NAMALWA (cell line): ENCODE measurements around the gene LRCOL1.

Experiments used
- DNase-seq: peaks from one replicate; pipeline ENCODE4 v3.0.0-alpha.2; 2015; ENCODE audit warnings: low spot score

Gene LRCOL1

DNA sequence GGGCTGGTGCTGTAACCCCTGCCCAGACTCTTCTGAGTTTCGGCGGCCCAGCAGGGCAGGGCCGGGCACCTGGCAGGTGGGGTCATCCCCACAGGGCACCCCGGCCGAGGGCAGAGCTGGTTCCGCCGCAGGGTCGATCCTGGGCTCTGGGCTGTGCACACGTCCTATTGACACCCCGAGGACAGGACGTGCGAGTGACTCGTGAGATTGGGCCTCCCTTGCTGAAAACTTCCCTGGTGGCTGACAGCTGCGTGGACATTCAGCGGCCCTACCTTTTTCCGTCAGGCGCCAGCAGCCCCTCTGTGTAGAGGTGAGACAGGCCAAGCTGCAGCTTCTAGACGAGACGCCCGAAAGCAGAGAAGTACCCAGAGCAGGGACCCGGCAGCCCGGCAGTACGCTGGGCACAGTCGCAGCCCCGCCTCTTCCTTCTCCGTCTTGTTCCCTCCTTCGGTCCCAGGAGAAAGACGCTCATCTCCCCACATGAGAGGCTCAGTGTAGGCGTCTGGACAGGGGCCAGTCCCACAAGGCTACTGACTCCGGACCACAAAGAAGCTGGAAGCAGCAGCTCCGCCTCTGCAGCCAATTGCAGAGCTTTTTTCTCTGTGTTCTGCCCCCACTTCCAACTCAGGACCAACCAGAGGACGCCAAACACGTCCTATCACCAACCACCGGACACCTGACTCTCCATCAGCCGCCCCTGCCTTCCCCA lies at the start of gene LRCOL1:
LRCOL1 (minus strand) TSS at position 532 of the 709 bp plus-strand sequence. CDS start 4,331 bp downstream, outside the sequence.
- no peak for DNase-seq

DNA sequence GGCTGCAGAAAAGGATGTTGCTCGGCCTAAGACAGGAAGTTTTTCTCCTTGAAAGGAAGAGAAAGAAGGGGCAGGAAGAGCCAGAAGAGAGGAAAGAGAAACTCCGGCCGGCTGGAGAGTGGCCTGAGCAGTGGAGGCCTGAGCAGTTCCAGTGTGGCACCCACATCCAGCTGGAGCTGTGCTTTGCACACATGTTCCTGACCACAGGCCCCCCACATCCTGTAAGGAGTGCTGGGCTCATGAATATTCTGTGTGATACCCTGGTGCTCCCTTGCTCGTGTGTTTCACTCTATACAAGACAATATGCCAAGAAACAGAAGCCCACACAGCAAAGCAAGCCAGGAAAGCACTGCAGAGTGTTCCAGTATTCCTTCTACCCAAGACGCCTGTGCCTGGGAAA lies 49.7 kb upstream of the LRCOL1 start:
- no peak for DNase-seq

DNA sequence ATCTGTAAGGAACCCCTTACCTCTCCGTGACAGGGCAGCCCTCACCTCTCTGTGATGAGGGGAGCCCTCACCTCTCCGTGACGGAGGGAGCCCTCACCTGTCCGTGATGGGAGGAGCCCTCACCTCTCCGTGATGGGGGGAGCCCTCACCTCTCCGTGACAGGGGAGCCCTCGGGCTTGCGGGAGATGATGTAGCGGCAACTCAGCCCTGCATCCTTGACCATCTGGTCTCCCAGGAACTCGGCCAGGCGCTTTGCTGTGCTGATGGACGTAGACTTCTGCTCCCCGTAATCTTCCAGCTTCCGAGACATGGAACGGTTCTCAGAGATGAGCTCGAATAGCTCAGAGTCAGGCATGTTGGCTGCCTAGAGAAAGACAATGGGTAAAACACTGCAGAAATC lies 48.8 kb upstream of the LRCOL1 start:
- no peak for DNase-seq

DNA sequence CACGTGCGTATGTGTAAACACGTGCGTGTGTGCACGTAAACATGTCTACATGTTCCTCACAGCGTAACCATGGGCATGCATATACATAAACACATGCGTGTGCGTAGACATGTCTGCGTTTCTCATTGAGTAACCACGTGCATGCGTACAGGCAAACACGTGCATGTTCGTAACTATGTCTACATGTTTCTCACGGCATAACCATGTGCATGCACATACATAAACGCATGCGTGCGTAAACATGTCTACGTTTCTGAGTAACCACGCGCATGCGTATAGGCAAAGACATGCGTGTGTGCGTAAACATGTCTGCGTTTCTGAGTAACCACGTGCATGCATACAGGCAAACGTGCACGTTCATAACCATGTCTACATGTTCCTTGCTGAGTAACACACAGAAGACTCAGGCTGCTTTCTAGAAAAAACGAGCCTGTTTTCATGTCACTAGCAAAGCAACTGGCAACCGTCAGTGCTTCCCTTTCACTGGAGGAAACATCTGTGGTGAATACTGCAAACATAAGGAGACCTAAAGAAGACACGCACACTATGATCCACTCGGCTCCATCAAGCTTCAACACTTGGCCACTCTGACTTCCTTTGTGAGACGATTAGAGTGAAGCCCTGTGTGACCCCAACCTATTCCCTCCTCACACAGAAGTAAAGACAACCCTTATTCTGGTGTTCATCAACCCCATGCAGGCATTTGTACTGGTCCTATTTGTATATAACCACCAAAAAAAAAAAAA lies 47.9 kb upstream of the LRCOL1 start:
- no peak for DNase-seq

DNA sequence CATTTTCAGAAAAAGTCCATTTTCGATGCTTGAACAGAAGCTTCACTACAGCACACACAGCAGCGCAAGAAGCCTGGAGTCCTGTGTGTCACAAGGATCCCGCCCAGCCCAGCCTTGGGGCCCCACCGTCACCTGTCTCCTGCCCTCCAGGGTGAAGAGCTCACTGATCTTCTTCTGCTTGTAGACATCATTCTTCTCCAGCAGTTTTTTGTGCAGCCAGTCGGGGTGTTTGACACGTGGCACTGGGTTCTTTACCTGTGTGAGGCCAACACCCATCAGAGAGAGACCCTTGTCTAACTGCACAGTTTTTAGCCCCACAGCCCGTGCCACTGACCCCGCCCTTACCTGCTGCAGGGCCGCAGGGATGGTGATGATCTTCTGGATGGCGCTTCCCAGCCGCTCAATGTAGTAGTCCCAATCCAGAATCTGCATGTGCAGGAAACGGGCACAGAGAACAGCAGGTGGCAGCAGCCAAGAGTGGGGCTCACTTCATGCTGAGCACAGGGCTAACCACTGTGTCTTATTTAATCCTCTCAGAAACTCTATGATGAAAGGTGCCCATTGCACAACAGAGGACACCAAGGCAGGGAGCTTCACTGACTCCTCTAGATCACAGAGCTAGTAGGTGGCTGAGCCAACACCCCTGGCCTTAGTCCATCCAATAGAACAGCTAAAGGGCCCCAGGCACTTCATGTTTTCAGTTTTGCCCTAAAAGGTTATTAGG lies 46.8 kb upstream of the LRCOL1 start:
- DNase-seq, result no peak

DNA sequence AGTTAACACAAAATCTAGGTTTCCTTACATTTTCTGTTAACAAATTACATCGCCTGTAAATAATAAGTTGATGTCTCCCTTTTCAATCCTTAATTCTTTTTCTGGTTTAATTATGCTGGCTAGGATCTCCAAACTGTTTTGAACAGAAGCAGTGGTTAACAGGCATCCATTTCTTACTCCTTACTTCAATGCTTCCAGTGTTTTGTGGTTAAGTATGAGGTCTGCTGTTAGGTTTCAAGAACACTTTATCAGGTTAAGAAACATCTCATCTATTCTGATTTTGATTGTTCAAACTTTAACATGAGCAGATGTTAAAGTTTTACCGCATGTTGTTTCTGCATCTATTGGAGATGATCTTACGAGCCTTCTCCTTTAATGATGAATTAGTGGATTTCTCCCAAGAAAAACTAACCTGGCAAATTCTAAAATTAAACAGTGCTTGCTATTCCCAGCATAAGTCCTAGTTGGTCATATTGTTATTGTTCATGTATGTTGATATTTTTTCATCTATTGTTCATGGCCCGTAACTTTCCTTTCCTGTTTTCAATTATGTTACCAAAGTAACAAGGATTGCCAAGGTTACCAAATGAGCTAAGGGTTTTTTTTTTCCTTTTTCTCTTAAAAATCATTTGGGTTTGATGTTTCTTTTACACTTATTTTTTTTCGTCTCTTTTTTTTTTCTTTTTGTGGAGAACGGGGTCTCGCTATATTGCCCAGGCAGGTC lies 43.3 kb upstream of the LRCOL1 start:
- DNase-seq, result no peak

DNA sequence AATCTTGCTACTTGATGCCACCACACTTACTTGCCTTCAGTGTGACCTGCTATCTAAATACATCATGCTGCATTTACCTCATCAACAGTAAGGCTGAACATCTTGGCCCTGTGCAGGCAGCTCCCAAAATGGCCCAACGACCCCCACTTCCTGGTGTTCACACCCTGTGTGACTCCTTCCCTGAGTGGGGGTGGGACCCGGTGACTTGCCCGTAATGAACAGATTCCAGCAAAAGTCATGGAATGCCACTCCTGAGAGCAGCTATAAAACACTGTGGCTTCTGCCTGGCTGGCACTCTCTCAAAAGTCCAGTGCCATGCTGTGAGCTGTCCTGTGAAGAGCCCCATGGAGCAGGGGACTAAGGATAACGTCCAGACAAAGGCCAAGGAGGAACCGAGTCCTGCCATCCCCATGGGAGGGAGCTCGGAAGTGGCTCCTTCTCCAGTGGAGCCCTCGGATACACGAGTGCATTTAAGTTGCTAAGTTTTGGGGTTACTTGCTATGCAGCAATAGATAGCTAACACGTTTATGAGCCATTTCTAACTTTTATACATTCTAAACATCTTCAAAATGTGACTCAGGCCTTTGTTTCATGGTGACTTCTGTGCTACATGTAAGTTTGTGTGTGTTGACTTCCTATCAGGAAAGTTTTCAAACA lies 41.2 kb upstream of the LRCOL1 start:
- DNase-seq, result no peak

DNA sequence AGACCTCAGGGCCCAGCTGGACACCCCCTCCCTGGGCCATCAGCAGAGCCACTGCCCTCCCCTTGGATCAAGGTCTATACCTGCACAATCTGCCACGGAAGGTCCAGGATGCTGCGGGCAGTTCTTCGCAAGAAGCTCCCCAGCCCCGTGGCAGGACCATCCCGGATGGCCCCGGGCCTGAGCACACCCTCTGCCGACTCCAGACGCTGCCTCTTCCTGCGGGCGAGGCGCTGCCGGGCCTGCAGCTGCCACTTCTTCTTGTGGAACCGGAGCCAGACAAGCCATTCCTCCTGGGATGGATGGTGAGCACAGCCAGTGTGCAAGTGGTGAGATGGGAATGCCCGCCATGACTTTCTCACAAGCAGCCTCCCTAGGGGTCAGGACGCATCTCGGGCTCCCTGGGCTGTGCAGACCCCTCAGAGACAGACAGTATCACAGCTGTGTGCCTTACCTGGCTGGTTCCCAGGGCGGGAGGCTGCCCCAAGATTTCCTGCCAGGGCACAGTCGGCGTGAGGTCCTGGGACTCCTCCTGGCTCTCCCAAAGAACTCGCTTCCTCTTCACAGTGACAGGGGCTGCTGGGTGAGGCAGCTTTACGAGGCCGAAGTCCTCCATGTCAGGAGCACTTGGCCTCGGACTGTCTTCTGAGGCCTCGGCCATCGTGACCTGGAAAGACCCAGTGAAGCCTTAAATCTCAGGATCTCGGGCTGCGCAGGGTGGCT lies 39.0 kb upstream of the LRCOL1 start:
- DNase-seq, result no peak

DNA sequence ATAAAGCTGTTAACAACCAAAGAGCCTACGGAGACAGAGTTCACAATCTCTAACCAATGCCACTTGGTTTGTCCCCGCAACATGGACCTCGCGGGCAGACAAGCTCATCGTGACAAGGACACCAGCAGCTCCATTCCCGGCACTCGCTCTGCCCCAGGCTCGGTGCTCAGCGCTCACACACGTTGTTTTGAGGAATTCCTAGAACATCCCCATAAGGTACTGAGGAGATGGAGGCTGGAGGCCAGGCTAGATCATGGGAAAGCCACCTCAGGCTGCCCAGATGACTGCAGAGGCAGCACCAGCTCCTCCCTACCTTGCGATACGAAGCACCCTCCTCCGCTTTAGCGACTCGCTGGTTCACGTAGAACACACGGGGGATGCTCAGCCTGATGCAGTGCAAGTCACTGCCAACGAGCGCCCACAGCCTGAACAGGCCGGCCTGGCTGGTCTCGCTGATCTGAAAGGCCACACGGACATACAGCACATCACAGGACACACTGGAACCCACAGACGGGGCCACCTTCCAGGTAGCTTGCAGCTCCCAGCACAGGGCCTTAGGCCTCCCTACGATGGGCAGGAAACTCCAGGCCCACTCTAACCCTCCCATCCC lies 38.3 kb upstream of the LRCOL1 start:
- DNase-seq, result no peak

DNA sequence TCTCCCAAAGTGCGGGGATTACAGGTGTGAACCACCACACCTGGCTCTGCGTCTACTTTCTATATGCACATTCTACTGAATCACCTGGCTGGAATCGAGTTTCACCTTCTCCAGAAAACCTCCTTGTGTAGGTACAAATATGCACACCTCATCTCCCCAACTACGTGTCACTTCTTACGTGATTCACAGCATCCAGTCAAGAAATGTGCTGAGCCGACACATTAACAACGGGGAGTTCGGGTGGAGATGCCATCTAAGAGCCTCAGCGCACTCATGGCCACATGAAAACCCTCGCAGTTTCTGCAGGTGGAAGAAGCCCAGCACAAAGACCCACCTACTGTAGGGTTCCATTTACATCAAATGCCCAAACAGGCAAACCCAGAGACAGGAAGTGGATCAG lies 37.5 kb upstream of the LRCOL1 start:
- no peak for DNase-seq

DNA sequence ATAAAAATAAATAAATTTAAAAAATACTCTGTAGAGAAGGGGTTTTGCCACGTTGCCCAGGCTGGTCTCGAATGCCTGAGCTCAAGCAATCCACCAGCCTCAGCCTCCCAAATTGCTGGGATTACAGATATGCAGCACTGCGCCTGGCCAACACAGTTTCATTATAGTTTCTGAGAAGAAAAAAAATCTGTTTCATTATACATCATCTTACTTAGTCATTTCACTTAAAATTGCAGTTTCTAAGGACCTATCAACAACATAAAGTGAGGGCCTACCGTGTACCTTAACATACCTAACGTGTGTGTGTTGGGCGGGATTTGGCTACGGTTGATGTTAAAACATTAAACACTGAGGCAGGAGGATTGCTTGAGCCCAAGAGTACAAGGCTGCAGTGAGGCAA lies 36.5 kb upstream of the LRCOL1 start:
- no peak for DNase-seq

DNA sequence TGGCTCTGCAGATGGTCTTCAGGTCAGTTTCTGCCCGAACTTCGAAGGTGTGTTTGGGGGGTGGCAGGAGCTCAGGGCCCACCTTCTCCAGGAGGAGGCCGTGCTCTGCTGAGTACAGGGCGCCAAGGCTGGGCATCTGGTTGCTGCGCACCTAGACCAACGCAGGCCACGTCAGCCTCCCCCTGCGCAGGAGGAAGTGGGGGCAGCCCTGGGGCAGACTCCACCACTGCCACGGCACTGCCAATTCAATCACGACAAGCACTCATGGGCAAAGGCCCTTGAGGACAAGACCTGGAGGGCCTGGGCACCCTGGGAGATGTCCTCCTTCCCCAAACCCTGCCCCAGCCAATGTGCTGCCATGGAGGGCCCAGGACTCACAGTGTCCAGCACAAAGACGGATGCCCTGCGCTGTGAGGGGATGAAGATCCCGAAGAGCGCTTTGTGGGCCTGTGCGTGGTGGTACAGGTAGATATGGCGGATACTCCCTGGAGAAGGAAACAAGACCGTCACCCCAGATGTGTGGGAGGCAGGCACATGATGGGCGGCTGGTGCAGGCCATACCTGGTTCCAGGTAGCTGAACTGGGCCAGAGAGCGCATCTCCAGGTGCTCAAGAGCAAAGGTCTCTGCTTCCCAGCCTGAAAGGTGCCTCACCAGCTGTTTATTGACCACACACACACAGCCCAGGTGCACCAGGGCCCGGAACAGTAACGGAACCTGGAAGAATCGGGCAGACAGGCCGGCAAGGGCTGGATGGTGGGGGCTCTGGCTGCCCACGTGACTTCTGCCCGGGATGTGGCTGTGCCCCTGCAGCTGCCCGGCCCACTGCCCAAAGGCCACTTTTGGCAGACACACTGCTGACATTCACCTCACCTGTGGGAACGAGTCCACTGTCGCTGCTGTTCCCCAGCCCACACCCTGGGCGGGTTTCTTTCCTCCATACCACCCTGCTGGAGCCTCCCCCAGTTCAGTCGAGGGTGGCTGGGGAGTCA lies 32.8 kb upstream of the LRCOL1 start:
- no peak for DNase-seq

DNA sequence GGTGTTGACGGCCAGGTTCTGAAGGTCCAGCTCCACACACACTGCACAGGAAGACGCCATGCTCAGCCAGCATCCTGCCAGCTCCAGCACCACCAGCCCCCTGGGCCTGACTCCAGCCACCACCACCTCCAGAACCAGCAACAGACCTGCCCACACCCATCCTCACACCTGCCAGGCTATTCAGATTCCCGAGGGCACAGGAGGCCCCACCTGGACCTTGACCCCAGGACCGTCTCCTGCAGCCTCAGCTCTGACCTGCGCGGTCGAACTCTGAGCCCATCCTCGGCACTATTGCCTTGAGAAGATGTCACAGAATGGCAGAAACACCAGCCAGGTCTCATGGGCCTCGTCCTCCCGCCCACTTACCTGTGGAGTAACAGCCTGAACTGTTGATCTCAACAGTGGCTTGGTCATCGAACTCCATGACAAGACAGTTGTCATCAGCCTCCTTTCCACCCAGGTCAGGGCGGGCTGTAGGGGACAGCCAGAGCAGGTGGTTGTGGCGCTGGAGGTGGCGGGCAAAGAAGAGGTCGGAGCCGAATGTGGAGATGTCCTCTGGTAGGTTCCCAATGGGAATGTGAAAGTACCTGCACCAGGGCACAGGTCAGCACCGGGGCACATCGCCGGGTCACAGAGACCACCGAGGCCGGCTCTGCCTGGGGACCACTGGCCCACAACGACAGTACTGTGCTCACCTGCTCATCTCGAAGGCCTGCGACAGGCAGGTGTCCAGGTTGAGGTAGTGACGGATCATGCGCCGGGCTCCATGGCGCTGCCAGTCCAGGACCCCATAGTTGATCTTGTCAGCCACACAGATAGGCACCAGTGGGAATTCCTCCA lies 31.6 kb upstream of the LRCOL1 start:
- no peak for DNase-seq

DNA sequence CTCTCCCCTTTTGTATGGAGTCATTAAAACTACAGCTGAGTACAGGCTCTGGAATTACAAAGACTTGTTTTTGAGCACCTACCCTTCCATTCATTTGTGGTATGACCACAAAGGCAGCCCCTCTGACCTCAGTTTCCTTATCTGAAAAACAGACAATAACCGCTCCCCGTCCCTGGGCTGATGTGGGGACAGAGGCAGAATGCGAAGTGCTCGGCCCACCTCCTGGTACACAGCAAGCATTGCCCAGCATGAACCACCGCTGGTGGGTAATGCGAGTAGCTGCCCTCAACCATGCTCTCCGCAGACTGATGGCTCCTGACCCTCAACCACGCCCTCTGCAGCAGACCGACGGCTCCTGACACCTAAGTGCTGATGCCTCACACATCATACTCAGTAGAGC lies 30.6 kb upstream of the LRCOL1 start:
- no peak for DNase-seq

DNA sequence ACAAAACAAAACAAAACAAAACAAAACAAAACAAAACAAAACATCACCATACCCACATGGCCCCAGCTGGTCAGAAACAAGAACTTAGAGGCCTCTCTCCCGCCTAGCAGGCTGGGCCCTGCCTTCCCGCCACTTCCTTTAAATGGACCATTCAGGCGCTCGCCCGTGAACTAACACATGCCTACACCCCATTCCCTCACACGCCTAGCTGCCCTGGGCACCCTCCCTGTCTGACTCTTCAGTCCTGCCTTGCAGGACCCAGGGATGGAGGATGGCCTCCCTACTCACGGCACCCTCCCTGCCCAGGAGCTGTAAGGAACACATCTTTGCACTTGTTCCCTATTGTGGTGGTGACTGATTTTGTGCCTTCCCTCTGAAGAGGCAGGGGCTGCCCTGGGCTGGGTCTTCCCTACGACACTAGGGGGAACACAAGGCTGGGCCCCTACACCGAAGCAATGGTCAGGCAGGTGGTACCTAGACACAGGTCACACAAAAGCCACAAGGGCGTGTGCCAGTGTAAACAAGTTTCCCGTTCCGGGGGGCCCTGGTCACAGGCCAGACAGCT lies 29.7 kb upstream of the LRCOL1 start:
- DNase-seq, result no peak

DNA sequence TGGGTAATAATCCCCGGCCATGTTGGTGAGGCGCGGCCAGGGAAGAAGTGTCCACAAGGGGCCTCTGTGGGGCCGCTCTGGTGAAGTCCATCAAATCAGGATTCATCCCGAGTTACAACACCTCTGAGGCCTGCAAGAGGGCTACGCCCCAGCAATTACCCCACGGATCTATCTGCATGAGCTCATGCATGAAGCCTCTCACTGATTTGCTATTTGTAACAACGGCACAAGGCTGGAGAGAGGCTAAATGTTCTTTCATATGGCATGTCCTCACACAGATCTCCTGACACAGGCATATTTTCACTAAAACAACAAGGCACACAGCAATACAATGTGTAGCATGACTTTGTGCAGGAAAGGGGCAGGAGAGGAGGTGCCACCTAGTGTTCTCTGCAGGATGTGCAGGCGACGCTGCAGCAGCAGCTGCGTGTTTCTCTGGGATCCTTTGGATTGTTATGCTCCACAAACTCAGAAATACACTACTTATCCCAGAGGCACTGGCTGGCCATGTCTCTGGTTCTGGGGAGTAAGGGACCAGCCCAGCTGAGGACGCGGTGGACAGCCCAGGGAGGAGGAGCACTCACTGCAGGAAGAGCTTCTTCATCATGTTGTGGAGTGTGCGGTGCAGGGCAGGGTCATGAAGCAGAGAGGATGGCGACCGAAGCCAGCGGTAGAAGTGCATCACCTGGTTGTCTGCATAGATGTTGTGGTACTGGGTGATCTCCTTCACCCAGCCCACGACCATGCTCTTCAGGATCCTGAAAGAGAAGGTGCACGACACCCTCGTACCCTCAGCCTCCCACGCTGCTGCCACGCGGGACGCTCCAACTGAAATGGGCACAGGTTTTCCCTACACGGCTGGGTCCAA lies 28.4 kb upstream of the LRCOL1 start:
- peak; percentile 48 for DNase-seq

DNA sequence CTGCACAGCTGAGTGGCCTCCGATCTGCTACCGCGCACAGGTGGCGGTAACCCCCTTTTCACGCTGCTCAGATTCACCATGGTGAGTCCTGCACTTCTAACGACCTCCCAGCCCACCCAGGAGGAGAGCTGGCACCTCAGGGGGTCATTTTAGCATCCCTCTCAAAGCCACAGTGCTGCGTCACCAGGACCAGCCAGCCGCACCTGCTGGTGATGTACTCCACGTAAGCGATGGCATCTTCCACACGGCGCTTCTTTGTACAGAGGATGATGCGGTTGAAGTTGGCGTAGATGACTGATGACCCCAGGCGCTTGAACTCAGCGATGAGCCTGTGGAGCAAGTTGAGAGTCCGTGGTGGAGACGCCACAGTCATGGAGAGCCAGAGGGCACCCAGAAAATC lies 27.4 kb upstream of the LRCOL1 start:
- DNase-seq, result no peak
